ENCODE measurements around the gene EEF1G.
"Not testable (repeated sequence)": the region's sequence is repeated elsewhere in the genome, so short reads cannot be mapped to it uniquely, and the experiment has no call there.

EEF1G gene

GRCh38 chr11:62603776-62604299 lies 30.1 kb upstream of the EEF1G start:
- no peak for DNase-seq (ENCODE audit: low read depth in 3 of 3)

DNA sequence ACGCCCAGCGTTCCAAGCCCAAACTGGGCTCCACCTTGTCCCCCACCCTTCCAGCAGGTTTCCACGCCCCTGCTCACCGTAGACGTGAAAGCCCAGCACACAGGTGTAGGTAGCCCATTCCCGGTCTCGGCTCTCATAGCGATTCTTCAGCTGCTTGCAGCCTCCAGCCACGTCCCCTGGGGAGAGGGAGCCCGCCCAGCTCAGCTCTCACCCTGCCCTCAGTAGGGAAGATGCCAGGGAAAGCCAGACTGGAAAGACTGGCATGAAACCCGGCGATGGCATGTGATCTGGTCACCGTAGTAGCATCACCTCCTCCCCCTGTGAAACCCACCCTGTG lies 29.3 kb upstream of the EEF1G start:
- DNase-seq (ENCODE audit: low read depth in 3 of 3): no peak

GRCh38 chr11:62602141-62603071 lies 28.7 kb upstream of the EEF1G start:
- peak in 1 of 3 experiments; percentile 36 for DNase-seq (ENCODE audit: low read depth in 3 of 3)

DNA sequence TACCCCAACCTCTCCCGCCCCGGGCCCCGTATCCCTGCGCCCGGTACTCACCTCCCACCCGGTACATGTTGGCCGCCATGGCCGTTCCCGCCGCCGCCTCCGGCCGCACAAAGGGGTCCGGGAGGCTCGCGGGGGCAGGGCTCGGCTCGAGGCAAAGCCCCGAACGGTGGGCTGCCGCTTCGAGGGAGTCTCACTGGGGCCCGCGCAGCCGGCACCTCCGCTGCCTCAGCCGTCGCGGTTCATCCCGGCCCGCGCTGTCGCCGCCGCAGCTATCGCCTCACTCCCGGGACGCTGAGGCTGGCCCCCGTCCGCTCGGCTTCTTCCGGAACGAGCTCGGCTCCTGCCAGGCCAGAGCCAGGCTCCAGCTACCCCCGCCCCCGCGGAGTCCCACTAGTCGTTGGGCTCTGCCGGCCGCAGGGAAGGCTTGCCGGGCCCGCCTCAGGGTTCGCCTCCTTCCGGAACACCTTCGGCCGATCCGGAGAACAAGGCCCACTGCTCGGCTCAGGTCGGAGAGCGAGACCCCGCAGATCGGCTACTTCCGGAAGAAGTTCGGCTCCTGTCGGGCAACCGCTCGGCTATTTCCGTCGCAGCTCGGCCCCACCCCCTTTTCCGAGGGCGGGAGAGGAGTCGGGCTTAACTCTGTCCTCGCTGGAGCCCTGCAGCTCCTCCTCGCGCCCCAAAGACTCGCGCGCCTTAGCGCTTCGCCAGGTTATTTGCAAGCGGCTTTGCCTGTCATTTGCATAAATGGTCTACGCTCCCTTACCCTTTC lies 27.9 kb upstream of the EEF1G start, which contains the start of gene MTA2:
Gene MTA2 (minus strand): TSS at position 494 of the 769 bp plus-strand sequence. CDS start 415 bp downstream, at position 79.
- peak; percentile 99 to 100 (median 99) for DNase-seq (ENCODE audit: low read depth in 3 of 3)

- DNase-seq (ENCODE audit: low read depth in 3 of 3): peak in 2 of 3 experiments; percentile 41 to 56
These were observed 27.4 kb upstream of the EEF1G start for GRCh38 chr11:62601122-62601371.

DNA sequence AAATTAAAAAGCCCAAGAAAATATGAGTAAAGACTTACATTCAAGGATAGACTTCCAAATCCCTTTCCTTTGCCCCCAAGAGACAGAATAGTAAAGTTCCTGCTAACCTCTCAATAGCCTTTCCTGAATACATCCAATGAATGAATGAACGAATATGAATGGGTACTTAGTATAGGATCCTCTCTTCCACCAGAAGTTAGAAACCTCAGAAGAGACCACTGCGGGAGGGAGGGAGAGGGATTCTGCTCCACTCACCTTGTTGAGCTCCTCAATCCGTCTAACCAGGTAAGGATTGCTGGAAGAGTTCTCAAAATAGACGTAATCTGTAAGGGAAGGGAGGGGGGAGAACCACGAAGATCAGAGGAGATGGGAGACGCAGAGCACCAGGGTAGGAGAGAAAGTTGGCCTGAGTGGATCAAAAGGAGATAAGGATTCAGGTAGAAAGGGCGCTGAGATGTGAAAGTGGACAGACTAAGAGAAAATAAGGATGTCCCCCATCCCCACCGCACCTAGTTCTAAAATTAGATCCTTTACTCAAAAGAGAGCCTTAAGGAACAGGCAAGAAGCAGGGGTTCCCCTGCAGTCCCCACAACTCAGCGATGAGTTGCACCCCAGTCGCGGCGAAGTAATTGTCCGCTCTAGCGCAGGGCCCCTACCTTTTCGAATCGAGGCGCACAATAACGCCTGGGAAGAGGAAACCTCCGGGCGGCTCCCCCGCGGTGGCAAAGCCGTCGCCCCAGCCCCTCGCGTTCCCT lies 26.9 kb upstream of the EEF1G start:
- DNase-seq (ENCODE audit: low read depth in 3 of 3): no peak

GRCh38 chr11:62599901-62600300 lies 26.2 kb upstream of the EEF1G start:
- no peak for DNase-seq (ENCODE audit: low read depth in 3 of 3)

GRCh38 chr11:62599069-62599696 lies 25.5 kb upstream of the EEF1G start:
- peak; percentile 89 to 95 (median 89) for DNase-seq (ENCODE audit: low read depth in 3 of 3)

DNA sequence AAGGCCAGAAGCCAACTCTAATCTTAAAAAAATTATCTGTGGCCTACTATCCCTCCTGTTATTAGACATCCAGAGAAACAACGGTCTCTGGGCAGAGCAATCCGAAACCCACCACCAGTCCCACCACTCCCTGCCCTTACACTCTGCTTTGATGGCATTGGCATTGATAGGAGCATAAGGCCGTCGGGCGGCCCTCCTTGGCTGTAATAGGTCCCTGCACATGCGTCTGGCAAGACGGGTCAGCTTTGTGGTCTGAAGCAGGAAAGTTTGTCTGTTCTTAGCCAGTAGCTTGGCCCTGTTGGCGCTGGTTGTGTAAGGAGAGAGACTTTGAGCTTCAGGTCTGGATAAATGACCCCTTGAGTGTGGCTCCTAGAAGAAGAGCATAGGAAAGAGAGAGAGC lies 21.4 kb upstream of the EEF1G start:
- DNase-seq (ENCODE audit: low read depth in 3 of 3): no peak

- peak; percentile 38 to 77 (median 57) for DNase-seq (ENCODE audit: low read depth in 3 of 3)
These were observed 19.8 kb upstream of the EEF1G start for GRCh38 chr11:62593434-62594044.

- DNase-seq (ENCODE audit: low read depth in 3 of 3): no peak
These were observed 19.3 kb upstream of the EEF1G start for GRCh38 chr11:62592989-62593421.

- DNase-seq (ENCODE audit: low read depth in 3 of 3): no peak
These were observed 18.6 kb upstream of the EEF1G start for GRCh38 chr11:62592146-62592815.

GRCh38 chr11:62591448-62592145 lies 17.9 kb upstream of the EEF1G start, which contains the start of gene TUT1:
TUT1 (minus strand) TSS chr11:62591523; CDS start chr11:62591485, 38 bp downstream.
- DNase-seq (ENCODE audit: low read depth in 3 of 3): peak; percentile 89 to 95 (median 93)

- DNase-seq (ENCODE audit: low read depth in 3 of 3): peak in 1 of 3 experiments; percentile 30
These were observed 15.4 kb upstream of the EEF1G start for GRCh38 chr11:62588966-62589637.

DNA sequence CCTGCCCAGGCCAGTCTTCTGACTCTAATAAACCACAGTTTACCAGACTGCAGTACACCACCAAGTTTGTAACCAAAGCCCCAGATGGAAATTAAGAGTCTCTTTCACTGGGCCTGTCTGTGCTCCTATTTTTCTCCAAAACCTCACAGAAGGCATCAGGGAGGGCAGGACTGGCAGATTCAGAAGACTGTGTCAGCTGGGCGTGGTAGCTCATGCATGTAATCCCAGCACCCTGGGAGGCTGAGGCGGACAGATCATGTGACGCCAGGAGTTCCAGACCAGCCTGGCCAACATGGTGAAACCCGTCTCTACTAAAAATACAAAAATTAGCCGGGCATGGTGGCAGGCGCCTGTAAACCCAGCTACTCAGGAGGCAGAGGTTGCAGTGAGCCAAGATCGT lies 11.7 kb upstream of the EEF1G start:
- DNase-seq (ENCODE audit: low read depth in 3 of 3): not testable (repeated sequence)

- not testable (repeated sequence) for DNase-seq (ENCODE audit: low read depth in 3 of 3)
These were observed 8.0 kb upstream of the EEF1G start for GRCh38 chr11:62581735-62582134.

GRCh38 chr11:62580959-62581715 lies 7.4 kb upstream of the EEF1G start:
- DNase-seq (ENCODE audit: low read depth in 3 of 3): no peak

DNA sequence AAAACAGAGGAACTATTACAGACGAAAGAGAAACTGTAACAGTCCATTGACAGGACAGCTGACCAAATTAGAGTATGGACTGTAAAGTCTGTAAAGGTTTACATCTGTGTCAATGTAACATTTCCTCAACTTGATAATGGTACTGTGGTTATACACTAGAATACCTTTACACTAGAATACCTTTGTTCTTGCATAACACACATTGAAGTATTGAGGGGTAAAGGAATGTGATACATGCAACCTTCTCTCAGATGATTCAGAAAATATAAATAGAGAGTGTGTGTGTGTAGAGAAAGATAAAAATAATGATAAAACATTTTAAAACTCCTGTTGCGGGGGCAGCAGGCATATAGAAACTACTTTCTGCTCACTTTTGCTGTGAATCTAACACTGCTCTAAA lies 5.6 kb upstream of the EEF1G start:
- DNase-seq (ENCODE audit: low read depth in 3 of 3): no peak

Measured in stimulated activated CD4-positive, alpha-beta T cell treated with anti-CD3 and anti-CD28 coated beads, TNF-alpha, amount 100 ng/mL, for 24 hours (primary cell).